ENCODE results near the gene ZNF646.

ZNF646 gene

DNA sequence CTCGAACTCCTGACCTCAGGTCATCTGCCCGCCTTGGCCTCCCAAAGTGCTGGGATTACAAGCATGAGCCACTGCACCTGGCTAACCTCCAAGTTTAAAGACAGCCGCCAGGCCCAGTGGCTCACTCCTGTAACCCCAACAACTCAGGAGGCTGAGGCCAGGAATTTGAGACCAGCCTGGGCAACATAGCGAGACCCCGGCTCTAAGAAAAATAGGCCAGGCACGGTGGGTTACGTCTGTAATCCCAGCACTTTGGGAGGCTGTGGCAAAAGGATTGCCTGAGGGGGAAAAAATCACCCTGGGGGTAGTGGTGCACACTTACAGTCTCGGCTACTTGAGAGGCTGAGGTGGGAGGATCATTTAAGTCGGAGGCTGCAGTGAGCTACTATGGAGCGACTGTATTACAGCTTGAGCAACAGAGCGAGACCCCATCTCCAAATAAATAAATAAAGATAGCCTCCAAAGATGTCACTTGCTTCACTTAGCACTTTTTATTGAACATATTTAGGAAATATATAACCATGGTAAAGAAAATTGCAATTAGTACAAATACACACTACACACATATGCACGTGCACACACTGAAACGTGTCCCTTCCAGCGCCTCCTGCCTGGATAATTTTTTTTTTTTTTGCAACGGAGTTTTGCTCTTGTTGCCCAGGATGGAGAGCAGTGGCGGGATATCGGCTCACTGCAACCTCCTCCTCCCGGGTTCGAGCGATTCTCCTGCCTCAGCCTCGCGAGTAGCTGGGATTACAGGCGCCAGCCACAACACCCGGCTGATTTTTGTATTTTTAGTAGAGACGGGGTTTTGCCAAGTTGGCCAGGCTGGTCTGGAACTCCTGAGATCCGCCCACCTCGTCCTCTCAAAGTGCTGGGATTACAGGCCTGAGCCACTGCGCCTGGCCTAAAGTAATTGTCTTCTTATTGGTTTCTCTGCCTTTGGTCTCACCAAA, 32.6 kb downstream of the ZNF646 start:
- no peak for DNase-seq (ENCODE audit: extremely low read depth in 1 of 2, low read depth in 1 of 2)

DNA sequence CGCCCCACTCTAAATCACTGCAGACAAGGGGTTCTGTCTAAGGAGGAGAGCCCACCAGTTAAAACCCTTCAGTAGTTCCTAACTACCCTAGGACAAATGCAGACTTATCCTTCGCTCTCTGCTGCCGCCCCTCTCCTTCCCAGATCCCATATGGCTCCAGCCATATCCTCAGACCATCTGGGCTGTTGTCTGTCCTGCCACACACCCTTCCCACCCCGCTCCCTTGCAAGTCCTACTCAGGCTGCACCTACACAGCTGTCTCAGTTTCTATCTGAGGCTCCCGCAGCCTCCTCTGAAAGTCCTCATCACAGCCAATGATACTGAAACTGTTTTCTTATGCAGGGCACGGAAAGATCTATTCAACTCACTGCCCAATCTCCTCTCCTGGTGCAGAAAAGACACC, 33.2 kb downstream of the ZNF646 start:
- DNase-seq (ENCODE audit: extremely low read depth in 1 of 2, low read depth in 1 of 2), result peak in 1 of 2 donors; percentile 52

DNA sequence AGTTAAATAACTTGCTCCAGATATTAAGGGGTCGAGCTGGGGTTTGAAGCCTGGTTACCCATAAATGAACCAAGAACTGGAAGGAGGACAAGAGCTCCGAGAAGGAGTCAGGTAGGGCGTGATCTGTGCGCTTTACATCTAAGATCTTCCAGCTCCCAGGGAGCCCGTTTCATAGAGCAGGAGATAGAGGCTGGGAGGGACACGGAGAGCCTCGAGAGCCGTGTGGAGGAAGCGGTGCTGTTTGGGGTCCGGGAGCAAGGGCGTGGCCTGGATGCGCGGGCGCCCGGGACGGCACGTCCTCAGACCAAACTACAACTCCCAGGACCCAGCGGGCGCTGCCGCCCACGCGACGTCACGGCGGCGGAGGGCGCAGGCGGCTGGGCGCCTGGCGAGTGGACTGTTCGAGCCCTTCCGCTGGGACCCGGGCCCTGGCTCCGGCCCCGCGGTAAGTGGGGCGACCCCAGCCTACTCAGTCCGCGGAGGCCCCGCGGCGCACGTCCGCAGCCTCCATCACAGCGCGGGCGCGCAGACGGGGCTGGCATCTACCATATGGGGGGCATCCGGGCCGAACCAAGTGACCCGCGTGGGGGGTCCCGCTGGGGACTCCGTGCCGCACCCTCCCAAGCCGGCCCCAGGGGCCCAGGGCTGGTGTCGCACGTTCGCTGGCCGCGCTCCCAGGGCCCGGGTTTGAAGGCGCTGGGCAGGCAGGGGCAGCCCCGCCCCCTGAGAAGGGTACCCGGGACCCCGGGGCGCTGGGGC, 34.0 kb downstream of the ZNF646 start, which contains the start of gene BCKDK:
Gene BCKDK, plus strand, starts transcription at position 352 of the 759 bp plus-strand sequence. CDS start 838 bp downstream, outside the sequence.
- DNase-seq (ENCODE audit: extremely low read depth in 1 of 2, low read depth in 1 of 2), result peak; percentile 64 to 73

DNA sequence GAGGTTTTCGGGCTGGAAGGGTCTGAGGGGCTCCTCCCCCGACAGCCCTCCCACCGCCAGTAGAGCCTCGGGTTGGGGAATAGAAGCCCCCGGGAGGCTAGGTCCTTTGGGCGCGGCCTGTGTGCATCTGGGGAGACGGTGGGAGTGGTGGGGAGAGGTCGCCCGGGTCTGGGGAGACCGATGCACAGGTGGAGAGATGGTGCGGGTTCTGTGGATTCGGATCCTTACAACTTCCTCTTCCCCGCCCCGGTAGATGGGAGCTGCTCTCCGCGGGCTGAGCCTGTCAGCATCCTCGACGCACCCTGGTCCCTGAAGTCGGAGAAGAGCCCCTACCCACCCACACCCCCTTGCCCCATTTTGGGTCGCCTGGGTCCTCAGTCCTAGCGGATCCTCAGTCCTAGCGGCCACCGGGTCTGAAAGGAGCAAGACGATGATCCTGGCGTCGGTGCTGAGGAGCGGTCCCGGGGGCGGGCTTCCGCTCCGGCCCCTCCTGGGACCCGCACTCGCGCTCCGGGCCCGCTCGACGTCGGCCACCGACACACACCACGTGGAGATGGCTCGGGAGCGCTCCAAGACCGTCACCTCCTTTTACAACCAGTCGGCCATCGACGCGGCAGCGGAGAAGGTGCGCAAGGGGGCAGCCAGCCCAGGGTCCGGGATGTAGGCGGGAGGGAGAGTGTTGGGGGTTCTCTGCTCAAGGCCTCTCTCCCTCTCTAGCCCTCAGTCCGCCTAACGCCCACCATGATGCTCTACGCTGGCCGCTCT, 34.8 kb downstream of the ZNF646 start:
- no peak for DNase-seq (ENCODE audit: extremely low read depth in 1 of 2, low read depth in 1 of 2)

DNA sequence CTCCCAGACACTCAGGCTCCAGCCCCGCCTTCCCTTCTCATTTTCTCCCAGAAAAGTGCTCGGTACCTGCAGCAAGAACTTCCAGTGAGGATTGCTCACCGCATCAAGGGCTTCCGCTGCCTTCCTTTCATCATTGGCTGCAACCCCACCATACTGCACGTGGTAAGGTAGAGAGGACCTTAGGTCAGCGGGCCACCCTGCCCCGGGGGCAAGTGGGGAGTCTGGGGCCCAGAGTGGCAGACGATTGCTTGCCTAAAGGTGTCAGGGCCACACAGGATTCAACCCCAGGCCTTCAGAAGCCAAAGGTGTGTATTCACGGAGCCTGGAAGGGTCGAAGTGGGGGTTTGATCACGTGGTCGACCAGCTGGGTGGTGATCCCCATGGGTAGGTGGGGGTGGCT, 35.4 kb downstream of the ZNF646 start:
- DNase-seq (ENCODE audit: extremely low read depth in 1 of 2, low read depth in 1 of 2), result no peak

DNA sequence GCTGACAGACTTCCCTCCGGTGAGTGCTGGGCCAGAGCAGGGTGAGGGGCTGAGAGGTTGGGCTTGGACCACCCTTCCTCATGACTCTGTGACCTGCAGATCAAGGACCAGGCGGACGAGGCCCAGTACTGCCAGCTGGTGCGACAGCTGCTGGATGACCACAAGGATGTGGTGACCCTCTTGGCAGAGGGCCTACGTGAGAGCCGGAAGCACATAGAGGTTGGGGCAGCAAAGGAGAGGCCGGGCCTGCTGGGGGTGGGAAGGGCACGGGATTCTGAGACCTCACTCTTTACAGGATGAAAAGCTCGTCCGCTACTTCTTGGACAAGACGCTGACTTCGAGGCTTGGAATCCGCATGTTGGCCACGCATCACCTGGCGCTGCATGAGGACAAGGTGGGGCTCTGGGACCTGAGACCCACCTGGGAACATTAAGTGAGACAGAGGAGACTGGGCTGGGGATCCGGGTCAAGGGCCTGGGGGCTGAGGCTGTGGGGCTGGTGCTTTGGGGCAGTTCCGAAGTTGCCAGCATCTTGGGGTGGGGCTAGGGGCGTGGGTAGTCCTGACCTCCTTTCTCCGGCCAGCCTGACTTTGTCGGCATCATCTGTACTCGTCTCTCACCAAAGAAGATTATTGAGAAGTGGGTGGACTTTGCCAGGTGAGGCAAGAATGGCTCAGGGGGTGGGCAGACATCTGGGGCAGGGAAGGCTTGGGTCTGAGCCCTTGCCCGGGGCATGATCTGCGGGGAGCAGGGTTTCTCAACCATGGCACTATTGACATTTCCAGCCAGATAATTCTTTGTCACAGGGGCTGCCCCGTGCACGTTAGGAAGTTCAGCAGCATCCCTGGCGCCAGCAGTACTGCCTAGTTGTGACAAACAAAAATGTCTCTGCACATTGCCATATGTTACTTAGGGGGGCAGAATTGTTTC, 36.1 kb downstream of the ZNF646 start:
- DNase-seq (ENCODE audit: extremely low read depth in 1 of 2, low read depth in 1 of 2), result no peak

DNA sequence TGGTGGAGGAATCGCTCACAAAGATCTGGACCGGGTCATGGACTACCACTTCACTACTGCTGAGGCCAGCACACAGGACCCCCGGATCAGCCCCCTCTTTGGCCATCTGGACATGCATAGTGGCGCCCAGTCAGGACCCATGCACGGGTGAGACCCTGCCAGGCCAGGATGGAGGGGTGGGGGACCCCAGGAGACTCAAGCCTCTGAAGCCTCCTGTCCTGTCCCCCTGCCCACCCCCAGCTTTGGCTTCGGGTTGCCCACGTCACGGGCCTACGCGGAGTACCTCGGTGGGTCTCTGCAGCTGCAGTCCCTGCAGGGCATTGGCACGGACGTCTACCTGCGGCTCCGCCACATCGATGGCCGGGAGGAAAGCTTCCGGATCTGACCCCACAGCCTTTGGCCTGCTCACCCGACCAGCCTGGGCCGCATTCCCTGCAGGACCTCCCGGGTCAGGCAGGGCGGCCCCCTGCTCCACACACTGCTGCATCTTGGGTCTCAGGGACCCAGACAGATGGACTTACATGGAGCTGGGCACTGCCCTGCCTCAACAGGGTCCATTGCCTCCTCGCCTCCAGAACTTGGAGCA, 37.8 kb downstream of the ZNF646 start:
- DNase-seq (ENCODE audit: extremely low read depth in 1 of 2, low read depth in 1 of 2), result no peak

DNA sequence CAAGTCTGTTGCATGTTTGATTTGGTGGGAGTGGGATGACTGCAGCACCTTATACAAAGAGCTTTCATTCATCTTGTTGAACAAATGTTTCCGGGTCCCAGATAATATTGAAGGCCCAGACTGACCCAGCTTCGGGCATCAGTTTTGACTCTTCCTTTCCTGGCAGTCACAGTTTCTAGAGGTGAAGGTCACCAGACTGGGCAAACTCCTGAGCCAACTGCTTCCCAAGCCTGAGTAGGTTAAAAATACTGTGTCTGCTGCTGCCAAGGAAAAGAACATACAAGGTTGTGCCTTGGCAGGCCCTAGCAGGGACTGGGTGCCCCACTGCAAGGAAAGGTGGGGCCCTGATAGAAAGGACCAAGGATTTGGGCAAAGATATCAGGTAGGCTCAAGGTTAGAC, 38.5 kb downstream of the ZNF646 start:
- no peak for DNase-seq (ENCODE audit: extremely low read depth in 1 of 2, low read depth in 1 of 2)

DNA sequence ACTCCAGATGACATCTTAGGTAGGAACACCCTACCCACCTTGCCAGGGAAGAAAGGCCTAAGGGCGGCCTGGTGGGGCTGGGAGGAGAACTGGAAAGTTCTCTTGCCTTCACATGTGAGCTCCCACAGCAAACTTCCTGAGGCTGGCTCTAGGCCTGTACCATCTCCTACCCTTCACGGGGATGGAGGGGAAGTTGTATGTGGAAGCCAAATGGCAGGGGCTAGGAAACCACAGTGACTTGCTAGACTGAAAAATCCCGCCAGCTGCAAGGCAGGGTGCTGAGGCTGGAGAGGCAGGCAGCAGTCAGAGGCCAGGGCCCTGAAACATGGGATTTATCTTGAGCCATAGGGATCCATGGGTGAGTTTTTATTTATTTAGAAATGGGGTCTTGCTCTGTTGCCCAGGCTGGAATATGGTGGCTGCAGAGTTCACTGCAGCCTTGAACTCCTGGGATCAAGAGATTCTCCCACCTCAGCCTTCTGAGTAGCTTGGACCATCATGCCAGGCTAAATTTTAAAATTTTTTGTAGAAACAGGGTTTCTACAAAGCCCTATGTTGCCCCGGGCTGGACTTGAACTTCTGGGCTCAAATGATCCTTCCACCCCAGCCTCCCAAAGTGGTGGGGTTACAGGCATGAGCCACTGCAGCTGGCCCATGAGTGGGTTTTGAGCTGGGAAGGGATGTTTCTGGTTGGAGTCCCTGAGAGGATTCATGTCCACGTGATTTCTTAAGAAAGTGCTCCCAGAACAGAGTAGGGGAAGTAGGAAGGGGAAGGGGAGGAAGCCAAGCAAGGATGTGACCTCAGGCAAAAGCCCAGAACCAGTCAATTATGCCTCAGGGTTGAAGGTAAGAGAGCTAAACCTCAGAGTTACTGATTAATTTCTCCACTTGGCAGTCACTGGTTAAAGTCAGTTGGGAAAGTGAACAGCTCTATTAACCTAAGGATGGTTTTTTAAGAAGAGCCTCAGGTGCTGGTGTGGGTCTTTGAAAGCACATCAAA, 39.2 kb downstream of the ZNF646 start:
- no peak for DNase-seq (ENCODE audit: extremely low read depth in 1 of 2, low read depth in 1 of 2)

DNA sequence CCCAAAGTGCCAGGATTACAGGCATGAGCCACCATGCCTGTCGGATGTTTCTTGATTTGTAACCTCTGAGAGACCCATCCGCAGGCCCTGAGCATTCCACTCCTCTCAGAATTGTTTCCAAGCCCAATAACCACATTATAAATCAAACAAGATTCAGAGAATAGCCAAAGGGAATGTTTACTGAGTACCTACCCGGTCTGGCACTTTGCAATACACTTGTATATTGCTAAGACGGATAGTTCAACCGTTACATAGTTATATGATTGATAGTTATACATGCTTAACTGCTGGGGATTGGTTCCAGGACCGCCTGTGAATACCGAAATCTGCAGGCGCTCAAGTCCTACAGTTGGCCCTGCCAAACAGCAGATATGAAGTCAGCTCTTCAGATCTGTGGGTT, 40.2 kb downstream of the ZNF646 start:
- DNase-seq (ENCODE audit: extremely low read depth in 1 of 2, low read depth in 1 of 2), result no peak

DNA sequence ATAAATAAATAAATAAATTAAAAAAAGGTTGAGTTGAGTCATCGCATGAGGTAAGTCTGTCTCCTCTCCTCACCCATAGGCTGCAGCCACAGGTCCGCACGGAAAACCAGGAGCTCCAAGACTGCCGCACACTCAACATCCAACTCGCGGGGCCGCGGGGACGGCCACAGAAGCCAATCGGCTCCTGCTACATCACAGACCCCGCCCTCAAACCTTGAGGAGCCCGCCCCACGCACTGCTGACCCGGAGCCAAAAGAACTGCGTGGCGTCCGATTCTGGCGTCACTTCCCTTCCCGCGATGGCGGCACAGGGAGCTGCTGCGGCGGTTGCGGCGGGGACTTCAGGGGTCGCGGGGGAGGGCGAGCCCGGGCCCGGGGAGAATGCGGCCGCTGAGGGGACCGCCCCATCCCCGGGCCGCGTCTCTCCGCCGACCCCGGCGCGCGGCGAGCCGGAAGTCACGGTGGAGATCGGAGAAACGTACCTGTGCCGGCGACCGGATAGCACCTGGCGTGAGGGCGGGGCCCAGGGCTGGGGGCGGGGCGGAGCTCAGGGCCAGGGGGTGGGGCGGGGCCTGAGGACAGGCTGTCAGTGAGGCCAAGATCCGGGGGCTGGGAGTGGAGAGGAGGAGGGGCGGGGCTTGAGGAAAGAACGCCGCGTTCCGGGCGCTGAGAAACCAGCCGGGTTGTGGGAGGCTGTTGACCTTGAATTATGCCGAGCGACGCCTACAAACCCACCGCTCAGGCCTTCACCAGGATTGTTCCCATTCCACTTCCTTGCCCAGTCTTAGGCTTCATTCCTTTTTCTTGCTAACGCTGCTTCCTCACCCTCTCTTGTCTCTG, 43.4 kb downstream of the ZNF646 start, which contains the start of gene KAT8:
Gene KAT8, plus strand, starts transcription at position 281 of the 839 bp plus-strand sequence. Its CDS starts 18 bp downstream, at position 299.
- peak; percentile 94 to 98 for DNase-seq (ENCODE audit: extremely low read depth in 1 of 2, low read depth in 1 of 2)

DNA sequence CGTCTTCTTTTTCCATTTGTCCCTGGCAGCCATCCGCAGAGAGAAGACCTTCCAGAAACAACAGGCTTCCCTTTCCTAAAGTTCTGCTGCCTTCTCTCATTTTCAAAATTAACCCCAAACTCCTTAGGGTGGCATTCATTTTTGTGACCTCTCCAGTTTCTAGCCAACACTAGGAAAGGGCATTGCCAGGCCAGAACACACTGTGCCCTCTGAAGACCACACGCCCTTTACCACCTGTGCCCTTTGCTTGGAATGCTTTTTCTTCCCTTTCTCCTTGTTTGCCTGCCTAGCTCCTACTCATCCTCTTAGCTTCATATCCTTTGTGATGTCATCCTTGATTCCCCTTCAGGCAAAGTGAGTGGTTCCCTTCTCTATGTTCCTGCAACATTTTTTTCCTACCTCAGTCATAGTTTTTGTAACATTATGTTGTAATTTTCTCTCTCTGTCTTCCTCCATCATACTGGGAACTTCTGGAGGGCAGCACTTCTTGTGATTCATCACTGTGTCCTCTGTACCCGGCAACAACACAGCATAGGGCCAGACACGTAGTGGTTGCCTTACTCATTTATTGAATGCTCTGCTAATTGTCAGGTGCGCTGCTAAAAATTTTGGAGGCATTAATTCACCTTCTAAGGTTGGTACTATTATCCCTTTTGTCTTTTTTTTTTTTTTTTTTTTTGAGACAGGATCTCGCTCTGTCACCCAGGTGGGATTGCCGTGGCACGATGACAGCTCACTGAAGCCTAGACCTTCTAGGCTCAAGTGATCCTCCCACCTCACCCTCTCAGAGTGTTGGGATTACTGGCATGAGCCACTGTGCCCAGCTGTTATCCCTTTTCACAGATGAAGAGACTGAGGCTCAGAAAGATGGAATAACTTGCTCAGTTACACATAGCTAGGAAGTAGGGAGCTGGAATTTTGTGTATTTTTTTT, 44.3 kb downstream of the ZNF646 start:
- no peak for DNase-seq (ENCODE audit: extremely low read depth in 1 of 2, low read depth in 1 of 2)

DNA sequence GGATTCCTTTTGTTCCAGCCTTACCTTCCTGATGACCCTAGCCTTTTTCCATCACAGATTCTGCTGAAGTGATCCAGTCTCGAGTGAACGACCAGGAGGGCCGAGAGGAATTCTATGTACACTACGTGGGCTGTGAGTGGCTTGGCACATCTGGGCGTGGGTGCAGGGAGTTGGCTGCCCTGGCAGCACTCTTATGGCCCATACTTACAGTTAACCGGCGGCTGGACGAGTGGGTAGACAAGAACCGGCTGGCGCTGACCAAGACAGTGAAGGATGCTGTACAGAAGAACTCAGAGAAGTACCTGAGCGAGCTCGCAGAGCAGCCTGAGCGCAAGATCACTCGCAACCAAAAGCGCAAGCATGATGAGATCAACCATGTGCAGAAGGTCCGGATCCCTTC, 45.9 kb downstream of the ZNF646 start:
- DNase-seq (ENCODE audit: extremely low read depth in 1 of 2, low read depth in 1 of 2), result no peak

DNA sequence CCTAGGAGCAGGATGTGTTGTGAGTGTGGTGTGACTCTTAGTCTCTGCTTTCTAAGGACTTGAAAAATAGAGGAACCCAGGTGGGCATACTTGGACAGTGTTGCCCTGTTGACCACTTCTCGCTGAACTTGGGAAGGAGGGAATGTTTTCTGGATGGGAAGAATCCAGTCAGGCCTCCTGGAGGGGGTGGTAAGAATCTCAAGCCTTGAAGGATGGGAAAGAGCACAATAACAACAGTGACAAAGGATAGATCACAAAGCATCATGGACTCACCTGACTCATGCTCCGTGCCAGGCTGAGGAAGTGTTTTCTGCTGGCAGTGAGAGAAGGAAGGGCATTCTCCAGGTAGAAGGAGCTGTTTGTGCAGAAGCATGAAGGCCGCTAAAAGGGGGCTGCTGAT, 51.6 kb downstream of the ZNF646 start:
- DNase-seq (ENCODE audit: extremely low read depth in 1 of 2, low read depth in 1 of 2), result no peak

DNA sequence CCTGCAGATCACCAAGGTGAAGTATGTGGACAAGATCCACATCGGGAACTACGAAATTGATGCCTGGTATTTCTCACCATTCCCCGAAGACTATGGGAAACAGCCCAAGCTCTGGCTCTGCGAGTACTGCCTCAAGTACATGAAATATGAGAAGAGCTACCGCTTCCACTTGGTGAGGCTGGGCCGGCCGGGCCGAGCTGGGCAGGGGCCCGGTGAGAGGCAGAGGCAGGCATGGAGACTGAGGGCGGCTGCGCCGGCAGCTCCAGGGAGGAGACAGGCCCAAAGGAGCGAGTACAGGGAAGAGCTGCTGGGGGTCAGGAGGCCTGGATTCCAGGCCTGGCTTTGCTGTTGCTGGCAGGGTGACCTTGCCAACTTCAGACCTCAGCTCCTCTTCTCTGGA, 53.0 kb downstream of the ZNF646 start:
- no peak for DNase-seq (ENCODE audit: extremely low read depth in 1 of 2, low read depth in 1 of 2)

All from stimulated activated CD8-positive, alpha-beta memory T cell treated with anti-CD3 and anti-CD28 coated beads, Interleukin-7, amount 100 ng/mL, for 48 hours (primary cell).